Mesodermal cell (in vitro differentiated cells): Measurements from ENCODE around the gene EXOC3L2.

ENCODE experiments used
- H3K27ac ChIP-seq: 2 replicates; pipeline ENCODE4 v1.7.0; 2013; ENCODE audit warnings: mild to moderate bottlenecking, low read depth, low read length, moderate library complexity; ENCODE audit not compliant: severe bottlenecking
- H3K36me3 ChIP-seq: 2 replicates; pipeline ENCODE4 v1.7.1; 2013; ENCODE audit warnings: mild to moderate bottlenecking, low read length, moderate library complexity; ENCODE audit not compliant: control insufficient read depth, insufficient read depth
- H3K4me1 ChIP-seq: one replicate; pipeline ENCODE4 v1.7.1; 2013; ENCODE audit warnings: mild to moderate bottlenecking, low read length; ENCODE audit not compliant: insufficient read depth, control insufficient read depth, poor library complexity, severe bottlenecking
- H3K4me3 ChIP-seq: 2 replicates; pipeline ENCODE4 v1.7.0; 2013; ENCODE audit warnings: low read length, control low read depth, mild to moderate bottlenecking; ENCODE audit not compliant: insufficient read depth, poor library complexity, severe bottlenecking; ENCODE audit errors: extremely low read depth
- H3K9me3 ChIP-seq: 2 replicates; pipeline ENCODE4 v1.7.1; 2013; ENCODE audit warnings: mild to moderate bottlenecking, low read length, moderate library complexity; ENCODE audit not compliant: control insufficient read depth
- WGBS, 2 experiments: methylation state at CpG; one replicate each; pipeline ENCODE4 v1.1.5; 2013; ENCODE audit warnings: missing lambda C conversion rate in 2 of 2; ENCODE audit not compliant: insufficient coverage in 2 of 2; 5-methylcytosine and 5-hydroxymethylcytosine counted together

The EXOC3L2 gene

GRCh38 chr19:45179892-45180370 is 65.3 kb downstream of the EXOC3L2 start:
- H3K36me3 ChIP-seq: peaks cover 11% of the 10 kb centered on the region
- H3K27ac ChIP-seq: peak overlapping the region; percentile 74
- WGBS, 2 experiments: 54 to 60% methylated on average over 5 to 7 of the region's 9 CpGs
- peak overlapping the region; percentile 83 for H3K4me3 ChIP-seq
- H3K4me1 ChIP-seq: peaks cover 4% of the 10 kb centered on the region
- no peaks in the 10 kb centered on the region for H3K9me3 ChIP-seq

- Histone ChIP-seq H3K27ac (peak overlapping the region; percentile 74), H3K36me3 (peaks cover 11% of the 10 kb centered on the region)
- WGBS, 2 experiments: 1 to 2% methylated on average over 70 to 93 of the region's 97 CpGs
Observed at GRCh38 chr19:45179072-45179891, 65.9 kb downstream of the EXOC3L2 start.

DNA sequence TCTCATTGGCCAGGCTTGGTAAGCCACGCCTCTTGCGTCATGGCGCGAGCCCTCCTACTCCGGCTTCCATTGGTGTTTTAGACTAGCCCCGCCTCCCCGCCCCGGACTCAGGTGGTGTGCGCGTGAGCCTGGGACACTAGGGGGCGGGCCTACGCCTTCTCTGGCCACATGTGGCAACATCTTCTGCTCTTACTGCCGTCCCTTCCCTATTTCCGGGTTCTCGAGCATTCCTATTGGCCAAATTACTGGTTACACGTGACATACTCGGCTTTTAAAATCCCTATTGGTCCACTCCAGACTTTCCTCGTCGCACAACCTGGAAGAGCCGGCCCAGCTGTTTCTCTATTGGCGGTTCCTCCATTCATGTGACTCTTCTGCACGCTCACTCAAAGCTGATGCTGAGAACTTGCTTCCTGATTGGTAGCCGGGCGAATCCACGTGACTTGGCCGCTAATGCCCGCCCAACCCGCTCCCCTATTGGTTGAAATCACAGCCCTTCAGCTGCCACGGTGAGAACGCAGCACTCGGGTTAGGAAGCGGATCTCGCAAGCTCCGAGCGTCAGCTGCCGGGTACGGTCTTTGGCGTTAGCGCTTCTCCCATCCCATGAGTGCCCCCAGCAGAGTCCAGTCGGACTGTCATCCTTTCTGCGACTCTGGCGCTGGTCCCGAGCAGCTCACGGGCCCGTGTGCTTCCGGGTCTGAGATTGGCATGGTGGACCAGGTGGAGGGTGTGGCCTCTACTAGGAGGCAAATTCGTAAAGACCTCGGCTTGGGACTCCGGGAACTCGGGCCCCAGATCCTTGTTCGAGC is 66.7 kb downstream of the EXOC3L2 start, which contains the start of gene BLOC1S3:
Gene BLOC1S3, plus strand, starts transcription at position 523 of the 810 bp plus-strand sequence. CDS start 513 bp downstream, outside the sequence.
- Histone ChIP-seq H3K9me3 (no peaks in the 10 kb centered on the region), H3K4me1 (peaks cover 7% of the 10 kb centered on the region), H3K36me3 (peaks cover 11% of the 10 kb centered on the region), H3K4me3 (peak within 1 kb of the TSS; percentile 83), H3K27ac (peak within 1 kb of the TSS; percentile 88)
- WGBS, 2 experiments: 0% methylated on average over 51 of the region's 51 CpGs

More at GRCh38 chr19:45179072-45179891, 65.9 kb downstream of the EXOC3L2 start:
- H3K4me1 ChIP-seq: peaks cover 4% of the 10 kb centered on the region
- H3K9me3 ChIP-seq: no peaks in the 10 kb centered on the region
- H3K4me3 ChIP-seq: peak overlapping the region; percentile 83

GRCh38 chr19:45177817-45178261 is 67.4 kb downstream of the EXOC3L2 start, which contains the start of gene TRAPPC6A:
Gene TRAPPC6A, minus strand, starts transcription at chr19:45178237. Its CDS starts 19 bp downstream, at chr19:45178218.
- 0 to 1% methylated on average over 30 to 32 of the region's 36 CpGs for WGBS, 2 experiments
- Histone ChIP-seq H3K27ac (peak within 1 kb of the TSS; percentile 88), H3K4me1 (peaks cover 7% of the 10 kb centered on the region), H3K36me3 (peaks cover 11% of the 10 kb centered on the region), H3K4me3 (peak within 1 kb of the TSS; percentile 83), H3K9me3 (no peaks in the 10 kb centered on the region)

GRCh38 chr19:45175515-45176345 is 69.5 kb downstream of the EXOC3L2 start:
- no peak overlapping the region for H3K4me3 ChIP-seq
- no peaks in the 10 kb centered on the region for H3K36me3 ChIP-seq
- H3K9me3 ChIP-seq: no peaks in the 10 kb centered on the region
- no peak overlapping the region for H3K27ac ChIP-seq
- H3K4me1 ChIP-seq: peaks cover 12% of the 10 kb centered on the region
- 88 to 92% methylated on average over 6 to 8 of the region's 10 CpGs for WGBS, 2 experiments

DNA sequence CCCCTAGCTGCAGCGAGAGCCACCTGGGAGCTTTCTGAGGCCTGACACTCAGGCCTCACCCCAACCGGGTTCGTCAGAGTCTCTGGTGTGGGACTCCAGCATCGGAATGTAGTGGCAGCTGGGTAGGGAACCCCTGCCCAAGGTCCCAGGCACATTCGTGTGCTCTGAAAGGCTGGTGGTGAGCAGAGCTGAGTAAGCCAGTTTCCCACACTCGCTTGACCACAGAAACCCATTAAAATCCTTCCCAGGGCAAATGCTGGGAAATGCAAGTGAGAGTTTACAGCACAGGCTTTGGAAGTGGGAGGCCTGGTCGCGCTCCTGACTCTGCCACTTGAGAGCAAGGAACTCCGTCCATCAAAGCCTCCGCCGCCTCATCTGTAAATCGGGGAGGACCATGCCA is 71.4 kb downstream of the EXOC3L2 start:
- H3K9me3 ChIP-seq: no peaks in the 10 kb centered on the region
- H3K27ac ChIP-seq: peak overlapping the region; percentile 59
- H3K4me1 ChIP-seq: peaks cover 13% of the 10 kb centered on the region
- H3K4me3 ChIP-seq: no peak overlapping the region
- 88 to 92% methylated on average over 6 to 10 of the region's 12 CpGs for WGBS, 2 experiments
- no peaks in the 10 kb centered on the region for H3K36me3 ChIP-seq

- Histone ChIP-seq H3K36me3 (no peaks in the 10 kb centered on the region), H3K9me3 (no peaks in the 10 kb centered on the region), H3K4me3 (no peak overlapping the region), H3K27ac (no peak overlapping the region), H3K4me1 (peaks cover 13% of the 10 kb centered on the region)
- WGBS, 2 experiments: 90 to 91% methylated on average over 10 to 12 of the region's 18 CpGs
Observed at GRCh38 chr19:45172611-45173208, 72.5 kb downstream of the EXOC3L2 start.

GRCh38 chr19:45172173-45172572 is 73.0 kb downstream of the EXOC3L2 start:
- H3K4me1 ChIP-seq: peaks cover 13% of the 10 kb centered on the region
- H3K4me3 ChIP-seq: no peak overlapping the region
- no peak overlapping the region for H3K27ac ChIP-seq
- WGBS, 2 experiments: 82 to 83% methylated on average over 1 to 3 of the region's 4 CpGs
- no peaks in the 10 kb centered on the region for H3K36me3 ChIP-seq
- H3K9me3 ChIP-seq: no peaks in the 10 kb centered on the region

DNA sequence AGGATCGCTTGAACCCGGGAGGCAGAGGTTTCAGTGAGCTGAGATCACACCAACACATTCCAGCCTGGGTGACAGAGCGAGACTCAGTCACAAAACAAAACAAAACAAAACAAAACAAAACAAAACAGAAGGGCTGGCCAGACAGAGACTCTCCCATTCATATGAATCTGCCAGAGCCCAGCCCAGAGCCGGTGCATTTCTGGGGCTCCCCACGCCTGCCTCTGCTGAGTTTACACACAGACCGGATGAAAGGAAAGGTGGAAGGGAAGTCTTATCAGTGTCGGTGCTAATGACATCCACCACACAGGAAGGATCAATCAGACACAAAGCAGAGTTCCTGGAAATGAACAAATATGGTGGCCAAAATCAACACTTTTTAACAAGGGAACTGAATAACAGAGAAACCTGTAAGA is 74.0 kb downstream of the EXOC3L2 start:
- 62 to 64% methylated on average over 3 to 5 of the region's 7 CpGs for WGBS, 2 experiments
- H3K27ac ChIP-seq: peak overlapping the region; percentile 86
- H3K4me1 ChIP-seq: peaks cover 15% of the 10 kb centered on the region
- no peaks in the 10 kb centered on the region for H3K36me3 ChIP-seq
- H3K4me3 ChIP-seq: no peak overlapping the region
- H3K9me3 ChIP-seq: no peaks in the 10 kb centered on the region
